ENCODE results near the gene ACSF3.
"Not testable (repeated sequence)": the region's sequence is repeated elsewhere in the genome, so short reads cannot be mapped to it uniquely, and the experiment has no call there.

The ACSF3 gene

DNA sequence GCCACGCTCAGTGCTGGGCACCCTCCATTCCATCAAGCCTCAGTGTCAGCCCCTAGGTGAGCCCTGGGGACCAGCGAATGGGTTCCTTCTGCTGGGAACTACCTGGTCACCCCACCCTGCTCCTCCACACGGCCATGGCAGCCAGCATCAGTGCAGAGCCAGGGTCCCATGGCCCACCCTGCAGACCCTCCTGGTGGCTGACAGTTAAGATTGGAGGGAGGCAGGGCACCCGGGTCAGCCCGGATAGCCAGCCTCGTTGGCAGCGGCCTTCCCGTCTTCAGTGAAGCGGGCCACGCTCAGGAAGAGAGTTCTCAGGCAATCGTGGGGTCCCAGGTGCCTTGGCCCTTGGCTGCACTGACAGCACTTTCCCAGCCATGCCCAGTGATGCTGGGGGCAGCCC is 37.1 kb upstream of the ACSF3 start:
- no peak for DNase-seq

DNA sequence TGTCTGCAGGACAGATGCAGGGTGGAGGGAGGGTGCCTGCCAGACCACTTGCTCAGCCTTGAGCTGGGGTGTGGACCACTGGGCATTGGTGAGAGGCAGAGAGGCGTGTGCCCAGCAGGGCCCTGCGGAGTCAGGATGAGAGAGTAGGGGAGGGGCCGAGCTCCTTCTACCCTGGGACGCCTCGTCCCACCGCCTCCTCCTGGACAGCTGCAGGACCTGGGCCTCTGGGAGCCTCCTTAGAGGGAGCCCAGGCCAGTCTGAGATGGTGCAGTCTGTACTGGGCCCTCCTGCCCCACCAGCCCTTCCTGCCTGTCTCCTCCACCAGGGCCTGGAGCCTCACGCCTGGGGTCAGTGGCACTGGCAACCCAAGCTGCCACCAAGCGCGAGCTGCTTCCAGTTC is 35.9 kb upstream of the ACSF3 start:
- DNase-seq = no peak

GRCh38 chr16:89058812-89059211 is 34.8 kb upstream of the ACSF3 start:
- no peak for DNase-seq

- no peak for DNase-seq
Observed at GRCh38 chr16:89060207-89060794, 33.4 kb upstream of the ACSF3 start.

GRCh38 chr16:89061086-89061485 is 32.6 kb upstream of the ACSF3 start:
- no peak for DNase-seq

DNA sequence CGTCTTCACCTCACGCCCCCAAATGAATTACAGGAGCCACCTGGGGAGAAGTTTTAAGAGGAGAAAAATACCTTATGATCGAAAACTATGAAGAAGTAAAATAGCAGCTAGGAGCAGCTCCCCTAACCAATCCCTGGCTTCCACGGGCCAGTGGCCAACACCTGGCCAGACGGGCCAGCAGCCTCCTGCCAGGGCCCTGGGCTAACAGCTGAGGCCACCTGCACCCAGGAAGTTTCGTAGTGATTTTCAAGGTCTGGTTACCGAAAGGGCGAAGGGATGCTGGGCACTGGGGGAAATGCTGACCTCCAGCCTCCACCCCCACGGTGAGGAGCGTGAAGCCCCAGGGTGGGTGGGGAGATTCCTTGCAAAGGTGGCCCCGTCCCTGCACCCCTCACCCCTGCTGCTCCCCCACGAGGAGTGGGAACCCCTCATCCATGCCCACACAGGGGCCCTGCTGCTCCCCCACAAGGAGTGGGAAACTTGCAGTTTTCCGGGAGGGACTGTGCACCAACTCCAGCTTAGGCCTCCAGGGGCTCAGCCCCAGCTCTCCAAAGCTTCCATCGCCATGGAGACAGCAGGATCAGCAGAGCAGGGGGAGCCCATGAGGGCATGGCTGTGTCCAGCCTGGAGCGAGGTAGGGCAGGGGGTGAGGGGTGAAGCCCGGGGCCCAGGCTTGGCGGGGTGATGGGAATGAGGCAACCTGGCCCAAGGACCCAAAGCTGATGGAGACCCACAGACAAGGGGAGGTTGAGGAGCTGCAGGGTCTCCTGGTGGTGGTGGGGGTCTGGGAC is 31.9 kb upstream of the ACSF3 start:
- DNase-seq = no peak

DNA sequence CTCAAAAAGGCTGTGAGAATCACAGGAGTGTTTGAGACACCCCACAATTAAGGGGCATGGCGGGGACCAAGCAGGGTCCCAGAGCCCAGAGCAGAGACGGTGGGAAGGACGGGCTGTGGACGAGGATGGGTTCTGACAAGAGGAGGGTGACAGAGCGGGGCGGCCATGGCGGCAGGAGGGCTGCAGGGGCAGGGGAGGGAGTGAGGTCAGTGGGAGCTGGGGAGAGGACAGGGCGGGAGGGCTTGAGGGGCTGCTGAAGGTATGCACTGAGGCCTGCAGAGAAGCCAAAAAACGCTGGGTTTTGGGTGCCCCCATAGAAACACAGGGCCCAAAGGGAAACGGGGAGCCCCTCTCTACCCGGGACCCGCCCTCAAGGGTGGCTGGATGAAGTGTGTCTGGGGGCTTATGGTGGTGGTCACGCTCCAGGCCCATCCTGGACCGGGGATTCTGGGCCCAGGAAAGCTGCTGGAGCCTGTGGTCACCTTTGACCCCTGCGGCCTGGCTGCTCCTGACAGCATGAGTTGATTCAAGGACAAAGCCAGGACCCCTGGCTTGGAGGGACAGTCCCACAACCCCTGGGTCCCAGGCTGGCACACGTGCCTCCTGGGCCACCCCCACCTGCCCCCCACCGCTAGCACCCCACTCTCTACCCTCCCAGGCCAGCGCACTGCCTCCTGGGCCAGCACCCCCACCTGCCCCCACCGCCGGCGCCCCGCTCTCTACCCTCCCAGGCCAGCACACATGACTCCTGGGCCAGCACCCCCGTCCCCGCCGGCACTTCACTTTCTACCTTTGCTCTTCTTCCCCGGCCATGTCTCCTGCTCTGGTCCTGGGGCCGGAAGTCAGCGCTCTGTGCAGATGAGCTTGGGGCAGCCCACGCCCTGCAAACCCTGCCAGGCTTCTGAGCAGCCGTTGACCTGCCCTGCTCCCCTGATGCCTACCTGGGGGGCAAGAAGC is 31.0 kb upstream of the ACSF3 start:
- no peak for DNase-seq

- no peak for DNase-seq
Observed at GRCh38 chr16:89063768-89064320, 29.8 kb upstream of the ACSF3 start.

GRCh38 chr16:89064606-89065457 is 28.8 kb upstream of the ACSF3 start:
- no peak for DNase-seq

GRCh38 chr16:89065458-89065822 is 28.2 kb upstream of the ACSF3 start:
- no peak for DNase-seq

DNA sequence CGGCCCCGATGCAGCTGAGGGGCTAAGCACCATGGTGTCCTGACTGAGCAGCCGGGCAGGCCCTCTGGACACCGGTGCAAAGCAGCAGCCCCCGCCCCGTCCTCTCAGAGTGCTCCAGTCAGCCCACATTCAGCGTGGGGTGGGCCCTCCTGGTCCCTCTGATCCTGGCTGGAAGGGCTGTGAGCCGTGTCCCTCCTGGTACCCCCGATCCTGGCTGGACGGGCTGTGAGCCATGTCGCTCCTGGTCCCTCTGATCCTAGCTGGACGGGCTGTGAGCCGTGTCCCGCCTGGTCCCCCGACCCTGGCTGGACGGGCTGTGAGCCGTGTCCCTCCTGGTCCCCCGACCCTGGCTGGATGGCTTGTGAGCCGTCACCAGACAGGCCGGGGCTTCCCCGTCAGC is 26.9 kb upstream of the ACSF3 start:
- no peak for DNase-seq

DNA sequence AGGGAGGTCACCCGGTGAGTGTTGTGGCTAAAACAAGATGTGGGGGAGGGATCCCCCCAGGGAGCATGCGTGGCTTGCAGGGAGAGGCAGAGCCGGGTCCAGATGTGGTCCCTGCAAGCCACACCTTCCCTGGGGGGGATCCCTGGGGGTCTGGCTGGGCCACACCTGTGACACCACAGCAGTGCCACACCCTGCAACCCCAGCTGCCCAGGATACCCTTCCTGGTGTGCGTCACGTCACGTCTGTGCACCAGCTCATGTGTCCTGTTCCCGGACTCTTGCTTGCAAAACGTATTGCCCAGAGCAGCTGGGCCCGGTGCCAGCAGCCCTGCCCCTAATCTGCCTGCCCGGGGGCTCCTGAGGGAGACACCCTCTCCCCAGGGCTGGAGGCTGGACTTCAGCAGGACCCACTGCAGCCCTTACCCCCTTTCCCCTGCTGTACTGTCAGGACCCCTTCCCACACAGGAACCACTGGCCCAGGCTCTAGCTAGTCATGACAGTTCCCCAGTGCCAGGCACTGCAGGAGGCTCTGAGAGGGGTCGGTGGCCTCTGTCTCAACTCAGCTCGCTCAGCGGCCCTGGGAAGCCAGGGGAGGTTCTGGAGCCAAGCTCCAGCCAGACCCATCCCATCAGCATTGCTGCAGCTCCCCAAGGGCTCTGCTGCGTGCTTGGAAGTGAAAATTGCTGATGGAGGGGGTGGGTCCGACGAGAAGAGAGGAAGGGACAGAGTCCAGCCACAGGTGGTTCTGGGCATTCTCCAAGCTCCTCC is 25.8 kb upstream of the ACSF3 start:
- no peak for DNase-seq

DNA sequence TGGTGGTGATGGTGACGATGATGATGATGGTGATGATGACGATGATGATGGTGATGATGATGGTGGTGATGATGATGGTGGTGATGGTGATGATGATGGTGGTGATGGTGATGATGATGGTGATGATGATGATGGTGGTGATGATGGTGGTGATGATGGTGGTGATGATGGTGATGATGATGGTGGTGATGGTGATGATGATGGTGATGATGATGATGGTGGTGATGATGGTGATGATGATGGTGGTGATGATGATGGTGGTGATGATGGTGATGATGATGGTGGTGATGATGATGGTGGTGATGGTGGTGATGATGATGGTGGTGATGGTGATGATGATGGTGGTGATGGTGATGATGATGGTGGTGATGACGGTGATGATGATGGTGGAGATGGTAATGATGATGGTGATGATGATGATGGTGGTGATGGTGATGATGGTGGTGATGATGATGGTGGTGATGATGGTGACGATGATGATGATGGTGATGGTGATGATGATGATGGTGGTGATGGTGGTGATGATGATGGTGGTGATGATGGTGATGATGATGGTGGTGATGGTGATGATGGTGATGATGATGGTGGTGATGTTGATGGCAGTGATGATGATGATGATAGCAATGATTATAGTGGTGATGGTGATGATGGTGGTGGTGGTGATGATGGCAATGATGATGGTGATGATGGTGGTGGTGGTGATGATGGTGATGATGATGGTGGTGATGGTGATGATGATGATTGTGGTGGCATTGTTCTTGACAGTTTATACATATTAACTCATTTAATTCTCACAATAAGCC is 24.6 kb upstream of the ACSF3 start:
- DNase-seq = not testable (repeated sequence)

GRCh38 chr16:89069920-89070319 is 23.7 kb upstream of the ACSF3 start:
- no peak for DNase-seq

- DNase-seq = no peak
Observed at GRCh38 chr16:89070590-89070989, 23.1 kb upstream of the ACSF3 start.

DNA sequence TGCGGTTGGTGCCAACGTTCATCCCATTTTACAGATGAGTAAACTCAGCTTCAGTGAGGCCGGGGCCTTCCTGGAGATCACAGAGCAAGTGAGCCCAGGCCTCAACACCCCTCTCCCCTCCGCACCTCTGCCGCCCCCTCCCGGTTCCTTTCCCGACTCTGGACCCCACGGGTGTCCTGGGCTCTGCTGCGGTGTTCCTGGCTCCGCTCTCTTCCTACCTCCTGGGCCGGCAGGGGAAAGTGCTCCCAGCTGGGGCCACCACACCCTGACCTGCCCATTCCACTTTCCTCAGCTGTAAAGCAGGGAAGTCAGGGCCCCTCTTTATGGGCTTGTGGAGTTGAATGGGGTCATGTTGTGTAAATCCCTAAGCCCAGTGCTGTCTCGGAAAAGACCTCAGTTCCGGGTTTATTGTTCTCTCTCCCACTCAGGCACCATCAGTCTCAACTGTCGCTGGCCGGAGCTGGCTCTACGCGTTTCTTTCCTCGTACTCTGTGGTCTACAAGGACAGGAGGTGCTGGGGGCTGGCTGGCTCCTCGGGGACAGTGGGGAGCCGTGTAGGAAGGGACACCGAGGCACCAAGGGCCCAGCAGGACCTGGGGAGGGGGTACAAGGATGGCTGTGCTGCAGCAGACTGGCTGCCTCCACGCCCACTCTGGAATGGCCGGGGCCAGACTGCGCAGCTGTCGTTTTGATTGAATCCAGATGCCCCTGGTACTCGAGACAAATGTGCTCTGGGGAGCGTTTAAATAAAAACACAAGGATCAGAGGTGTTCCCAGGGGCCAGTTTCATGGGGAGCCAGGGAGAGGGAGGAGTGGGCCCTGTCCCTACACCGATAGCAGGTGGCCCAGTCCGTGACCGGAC is 21.7 kb upstream of the ACSF3 start:
- peak; percentile 23 for DNase-seq

DNA sequence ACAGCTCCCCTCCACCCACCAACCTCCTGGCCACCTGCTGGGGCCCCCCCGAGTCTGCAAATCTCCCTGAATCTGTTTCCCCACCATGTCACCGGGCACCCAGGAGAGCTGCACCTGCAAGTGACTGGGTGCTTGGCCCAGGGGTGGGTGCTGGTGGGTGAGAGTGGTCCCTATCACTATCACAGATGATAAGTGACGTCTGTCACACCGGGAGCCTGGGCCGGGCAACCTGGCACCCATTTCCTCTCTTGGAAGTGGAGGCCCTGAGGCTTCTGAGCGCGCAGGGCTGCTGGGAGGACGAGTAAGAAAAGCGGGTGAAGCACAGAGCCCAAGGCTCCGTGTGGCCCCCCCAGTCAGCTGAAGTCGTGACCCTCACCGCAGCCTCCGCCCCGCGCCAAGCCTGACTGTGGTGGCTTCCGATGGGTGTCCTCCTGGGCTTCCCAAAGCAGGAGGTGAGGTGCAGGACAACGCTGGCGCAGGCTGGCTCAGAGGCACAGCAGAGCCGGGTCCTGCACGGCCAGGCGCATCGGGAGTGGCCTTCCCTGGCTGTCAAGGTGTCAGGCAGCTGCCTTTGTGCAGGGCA is 21.0 kb upstream of the ACSF3 start:
- no peak for DNase-seq

DNA sequence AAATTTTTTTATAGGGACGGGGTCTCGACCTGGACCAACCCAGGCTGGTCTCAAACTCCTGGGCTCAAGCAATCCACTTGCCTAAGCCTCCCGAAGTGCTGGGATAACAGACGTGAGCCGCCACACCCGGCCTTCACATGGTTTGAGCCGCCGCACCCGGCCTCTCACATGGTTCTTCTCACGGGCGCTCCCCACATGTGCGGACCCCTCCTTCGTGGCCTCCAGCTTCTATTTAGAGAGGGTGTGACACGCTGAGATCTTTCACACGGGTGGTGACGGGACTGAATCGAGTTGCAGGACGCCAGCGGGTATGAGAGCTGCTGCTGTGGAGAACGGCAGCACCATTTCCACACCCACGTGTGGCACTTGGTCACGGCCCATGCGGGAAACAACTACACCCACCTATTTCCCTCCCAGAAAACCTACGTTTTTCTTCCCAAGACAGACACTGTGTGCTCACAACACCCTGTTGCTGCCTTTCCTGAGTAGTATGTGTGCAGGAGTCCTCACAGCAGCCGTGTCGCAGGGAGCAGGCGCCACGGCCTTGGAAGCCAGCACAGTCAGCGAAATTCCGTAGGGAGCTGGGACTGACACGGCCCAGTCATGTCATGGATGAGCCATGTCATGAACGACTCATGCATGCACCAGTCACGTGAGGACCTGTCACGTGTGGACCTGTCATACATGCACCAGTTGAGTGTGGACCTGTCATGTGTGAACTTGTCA is 20.1 kb upstream of the ACSF3 start:
- no peak for DNase-seq

Measured in fibroblast of skin of right quadriceps (primary cell).